Stimulated activated CD8-positive, alpha-beta memory T cell treated with anti-CD3 and anti-CD28 coated beads, Interleukin-15, amount 100 ng/mL, for 1 hour (primary cell): ENCODE measurements around the gene RPL35.

Source experiments
- DNase-seq: peaks from one replicate; pipeline ENCODE4 v3.0.0-alpha.2; 2020; ENCODE audit warnings: low read depth

The RPL35 gene

DNA sequence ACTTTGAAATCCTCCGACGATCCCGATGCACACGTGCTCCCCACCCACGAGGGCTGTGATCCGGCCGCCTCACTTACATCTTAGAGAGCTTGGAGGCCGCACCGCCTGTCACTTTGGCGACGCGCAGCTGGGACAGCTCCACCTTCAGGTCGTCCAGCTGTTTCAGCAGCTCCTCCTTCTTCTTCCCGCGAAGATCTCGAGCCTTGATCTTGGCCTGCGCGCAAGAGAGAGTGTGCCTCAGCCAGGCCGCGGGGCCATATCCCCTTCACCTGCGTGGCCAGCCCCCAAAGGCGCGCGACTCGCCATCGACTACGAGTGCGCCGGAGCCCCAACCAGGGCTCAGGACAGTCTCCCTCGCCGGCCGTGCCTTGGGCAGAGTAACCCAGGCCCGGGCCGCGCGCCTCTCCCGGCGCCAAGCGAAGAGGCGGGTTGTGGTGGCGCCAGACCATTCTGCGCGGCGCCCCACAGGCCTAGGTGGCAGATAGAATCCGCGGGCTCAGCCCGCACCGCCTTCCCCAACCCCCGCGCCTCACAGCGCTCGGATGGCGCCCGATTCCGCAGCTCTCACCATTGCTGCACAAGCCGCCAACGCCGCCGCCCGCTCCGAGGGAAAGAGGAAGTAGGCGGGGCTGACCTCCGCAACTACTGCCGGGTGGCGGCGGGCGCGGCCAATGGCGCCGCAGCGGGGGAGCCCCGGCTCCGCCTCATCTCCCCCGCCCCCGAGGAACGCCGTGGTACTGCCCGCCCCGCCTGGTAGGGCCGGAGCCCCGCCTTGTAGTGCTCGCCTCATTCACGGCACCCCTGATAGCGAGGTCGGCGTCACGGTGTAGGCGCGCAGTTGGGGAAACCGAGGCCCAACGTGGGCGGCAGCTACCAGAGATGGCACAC lies at the start of gene RPL35, which contains the start of gene ARPC5L:
TSS of gene RPL35 (minus strand) at position 616 of the 888 bp plus-strand sequence. CDS start at position 571, 45 bp downstream.
TSS of gene ARPC5L (plus strand) at position 789 of the 888 bp plus-strand sequence. CDS start 7,161 bp downstream, outside the sequence.
- peak; percentile 89 for DNase-seq

DNA sequence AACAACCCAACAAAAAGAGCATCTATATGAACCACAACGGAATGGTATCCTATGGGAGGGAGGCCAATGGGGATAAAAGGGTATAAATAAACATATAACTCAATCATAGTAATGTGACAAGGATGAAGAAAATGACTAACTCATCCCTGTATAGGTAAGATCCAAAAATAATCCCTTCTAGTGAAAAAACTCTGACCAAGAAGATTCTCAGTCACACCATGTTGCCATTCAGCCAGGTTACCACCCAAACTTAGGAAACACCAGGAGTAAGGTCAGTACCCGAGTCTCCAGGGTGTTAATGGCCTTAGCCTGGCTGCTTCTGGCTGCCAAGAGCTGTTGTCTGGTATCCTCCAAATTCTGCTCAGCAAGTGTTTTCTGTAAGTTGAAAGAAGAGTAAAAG lies 46.3 kb upstream of the RPL35 start:
- no peak for DNase-seq

DNA sequence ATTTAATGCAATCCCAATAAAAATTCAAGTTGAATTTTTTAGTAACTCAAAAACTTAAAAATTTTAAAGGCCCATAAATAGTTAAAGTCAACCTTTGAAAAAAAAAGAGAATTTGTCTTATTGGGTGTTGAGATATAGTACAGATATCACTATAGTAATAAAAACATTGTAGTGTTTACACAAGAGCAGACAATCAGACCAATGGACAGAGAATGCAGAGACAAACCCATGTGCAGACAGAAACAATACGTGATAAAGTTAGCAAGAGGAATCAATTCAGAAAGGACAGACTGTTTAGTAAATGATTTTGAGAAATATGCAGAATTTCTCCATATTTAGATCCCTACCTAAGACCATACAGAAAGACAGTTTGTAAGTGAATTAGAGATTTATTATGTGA lies 45.2 kb upstream of the RPL35 start:
- no peak for DNase-seq

DNA sequence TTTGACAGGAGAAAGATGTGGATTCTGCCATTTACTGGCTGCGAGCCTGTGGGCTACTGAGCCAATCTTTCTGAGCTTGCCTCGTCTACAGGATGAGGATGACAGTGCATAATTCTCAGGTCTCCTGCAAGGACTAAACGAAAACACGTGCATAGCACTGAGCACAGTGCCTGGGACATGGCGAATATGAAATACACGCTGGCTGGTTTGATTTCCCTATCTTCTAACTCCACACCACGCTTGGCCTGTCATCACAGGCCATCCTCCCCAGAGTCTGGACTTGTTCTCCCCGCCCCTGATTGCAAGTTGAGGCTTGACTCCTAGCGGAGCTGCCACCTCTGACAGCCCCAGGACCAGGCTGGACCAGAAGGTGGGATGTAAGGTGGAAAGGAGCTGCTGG lies 38.1 kb upstream of the RPL35 start:
- no peak for DNase-seq

DNA sequence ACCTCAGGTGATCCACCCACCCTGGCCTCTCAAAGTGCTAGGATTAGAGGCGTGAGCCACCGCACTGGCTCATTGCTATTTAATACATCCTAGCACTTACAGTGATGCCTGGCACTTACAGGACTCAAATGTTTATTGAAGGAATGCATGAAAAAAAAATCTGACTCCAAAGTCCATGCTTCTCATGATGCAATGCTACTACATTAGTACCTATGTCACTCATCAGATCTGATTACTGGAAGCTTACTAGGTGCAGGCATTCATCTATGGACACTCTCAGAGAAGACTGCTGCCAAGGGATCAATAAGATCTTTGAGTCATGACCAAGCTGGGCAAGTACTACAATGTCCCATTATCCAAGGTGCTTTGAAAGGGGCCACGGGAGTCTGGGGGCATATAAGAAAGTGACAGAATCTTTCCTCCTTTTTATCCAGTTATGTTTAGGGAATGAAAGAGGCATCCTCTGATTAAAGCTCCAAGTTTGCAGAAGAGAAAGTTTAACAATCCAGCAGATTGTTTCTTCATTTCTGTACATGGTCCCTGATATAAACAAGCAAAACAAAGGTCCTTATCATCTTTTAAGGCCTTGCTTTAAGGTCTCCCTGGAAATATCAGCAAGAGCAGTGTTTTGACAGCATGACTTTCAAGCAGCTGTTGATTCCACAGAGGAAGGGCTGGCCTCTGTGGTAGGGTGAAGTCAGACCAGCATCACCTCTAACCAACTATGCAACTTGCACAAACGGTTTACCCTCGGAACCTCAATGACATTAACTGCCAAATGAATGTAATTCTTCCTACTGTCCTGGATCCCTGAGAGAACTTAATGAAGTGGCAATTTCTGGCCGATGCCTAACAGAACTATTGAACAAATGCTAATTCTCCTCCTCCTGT lies 36.1 kb upstream of the RPL35 start:
- no peak for DNase-seq

DNA sequence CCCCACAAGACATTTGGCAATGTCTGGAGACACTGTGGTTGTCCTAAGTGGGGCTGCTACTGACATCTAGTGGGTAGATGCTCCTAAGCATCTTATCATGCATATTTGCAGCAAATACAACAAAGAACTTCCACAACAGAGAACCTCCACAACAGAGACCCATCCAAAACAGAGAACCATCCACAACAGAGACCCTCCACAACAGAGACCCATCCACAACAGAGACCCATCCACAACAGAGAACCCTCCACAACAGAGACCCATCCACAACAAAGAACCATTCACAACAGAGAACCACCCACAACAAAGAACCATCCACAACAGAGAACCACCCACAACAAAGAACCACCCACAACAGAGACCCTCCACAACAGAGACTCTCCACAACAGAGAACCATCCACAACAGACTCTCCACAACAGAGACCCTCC lies 33.0 kb upstream of the RPL35 start:
- no peak for DNase-seq

DNA sequence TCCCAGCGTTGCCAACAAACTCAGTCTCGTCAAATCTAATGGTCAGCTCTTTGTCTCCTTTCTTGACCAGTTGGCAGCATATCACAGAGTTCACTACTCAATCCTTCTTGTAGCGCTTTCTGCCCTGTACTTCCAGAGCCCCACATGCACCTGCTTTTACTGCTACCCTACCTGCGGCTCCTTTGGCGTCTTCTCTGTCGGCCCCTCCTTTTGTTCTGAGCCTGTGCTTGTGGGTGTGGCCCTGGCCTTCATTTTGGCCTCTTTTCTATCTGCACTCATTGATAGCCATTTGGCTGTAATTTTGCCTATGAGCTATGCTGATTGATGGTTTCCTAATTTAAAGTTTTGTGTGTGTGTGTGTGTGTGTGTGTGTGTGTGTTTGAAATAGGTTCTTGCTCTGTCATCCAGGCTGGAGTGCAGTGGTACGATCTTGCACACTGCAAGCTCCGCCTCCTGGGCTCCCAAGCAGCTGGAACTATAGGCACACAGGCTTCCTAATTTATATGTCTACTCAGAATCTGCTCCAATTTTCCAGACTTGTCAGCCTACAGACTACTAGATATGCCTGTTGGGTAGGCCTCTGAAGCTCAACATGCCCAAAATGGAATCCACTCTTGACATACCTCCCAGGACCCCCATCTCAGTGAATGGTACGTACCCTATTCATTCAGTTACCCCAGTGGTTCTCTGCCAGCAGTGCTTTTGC lies 32.4 kb upstream of the RPL35 start:
- no peak for DNase-seq

DNA sequence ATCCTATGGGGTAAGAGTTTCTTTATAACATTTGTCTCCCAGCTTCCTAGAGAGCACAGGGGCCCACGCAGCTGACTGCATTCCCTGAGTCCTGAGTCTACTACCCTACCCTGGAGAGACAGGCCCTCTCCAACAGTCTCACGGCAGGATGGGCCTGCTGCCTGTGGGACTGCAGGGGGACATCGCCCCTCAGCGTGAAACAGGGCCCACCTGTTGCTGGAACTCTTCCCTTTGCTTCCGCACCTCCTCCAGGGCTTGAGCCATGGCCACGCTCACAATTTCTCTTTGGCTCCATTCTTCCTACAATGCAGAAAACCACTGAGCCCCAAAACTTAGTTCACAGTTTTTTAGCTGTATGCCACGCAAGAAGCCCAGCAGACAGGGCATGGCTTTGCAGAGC lies 28.4 kb upstream of the RPL35 start:
- DNase-seq = no peak

DNA sequence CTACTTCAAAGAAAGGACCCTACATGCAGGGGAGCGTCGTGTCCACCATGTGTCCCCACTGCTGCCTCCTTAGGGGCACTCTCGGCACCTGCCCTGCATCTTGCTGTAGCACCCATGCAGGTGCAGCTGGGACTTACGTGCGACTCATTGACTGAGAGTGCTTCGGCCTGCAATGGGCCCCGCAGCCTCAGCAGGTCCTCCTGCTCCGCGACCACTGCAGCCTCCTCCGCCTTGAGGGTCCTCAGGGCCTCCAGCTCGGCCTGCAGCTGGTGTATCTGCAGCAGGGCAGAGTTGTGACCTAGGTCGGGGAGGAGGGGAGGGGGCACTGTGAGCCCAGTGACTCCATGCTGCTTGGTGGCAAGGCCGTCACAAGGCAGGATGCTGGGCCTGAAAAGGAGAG lies 27.2 kb upstream of the RPL35 start:
- DNase-seq = no peak

DNA sequence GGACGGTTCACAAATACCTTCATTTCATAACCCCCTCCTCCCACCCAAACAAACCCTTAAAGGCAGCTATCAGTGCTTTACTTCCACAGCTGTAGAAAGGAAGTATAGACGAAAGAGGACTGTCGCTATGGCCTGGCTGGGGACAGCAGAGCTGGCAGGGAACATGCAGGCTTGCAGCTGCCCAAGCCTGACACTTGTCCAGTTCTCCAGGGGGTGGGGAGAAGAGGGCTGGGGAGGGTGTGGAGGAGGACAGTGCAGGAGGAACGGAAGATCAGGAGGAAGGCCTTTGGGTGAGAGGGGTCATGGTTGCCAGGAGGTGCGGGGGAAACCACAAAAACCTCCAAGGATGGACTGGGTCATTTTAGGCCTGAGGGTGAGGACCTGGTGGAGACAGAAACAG lies 26.1 kb upstream of the RPL35 start:
- no peak for DNase-seq

DNA sequence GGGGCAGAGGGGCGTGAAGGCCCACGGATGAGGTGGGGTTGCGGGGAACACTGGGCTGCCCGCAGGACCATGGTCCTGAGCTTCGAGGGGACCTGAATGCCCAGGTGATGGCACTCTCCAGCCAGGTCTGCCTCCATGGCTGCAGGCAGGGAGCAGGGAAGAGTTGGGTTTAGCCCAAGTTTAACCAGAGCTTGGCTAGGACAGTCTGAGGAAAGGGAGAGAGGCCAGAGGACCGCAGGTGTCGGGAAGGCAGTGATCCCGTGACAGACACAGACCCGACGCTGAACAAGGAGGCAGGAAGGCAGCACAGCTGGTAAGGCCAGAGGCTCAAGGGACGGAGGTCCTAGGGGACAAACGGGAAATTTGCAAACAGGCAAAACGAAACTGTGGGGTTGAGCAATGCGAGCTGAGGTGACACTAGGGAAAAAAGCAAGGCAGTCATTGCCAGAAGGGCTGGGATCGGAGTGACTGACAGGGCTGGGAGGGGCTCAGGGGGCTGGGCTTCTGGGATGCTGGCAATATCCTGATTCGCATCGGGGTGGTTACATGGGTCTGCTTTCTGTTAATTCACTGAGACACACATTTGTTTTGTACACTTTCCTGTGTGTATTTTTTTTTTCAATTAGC lies 25.2 kb upstream of the RPL35 start:
- no peak for DNase-seq

DNA sequence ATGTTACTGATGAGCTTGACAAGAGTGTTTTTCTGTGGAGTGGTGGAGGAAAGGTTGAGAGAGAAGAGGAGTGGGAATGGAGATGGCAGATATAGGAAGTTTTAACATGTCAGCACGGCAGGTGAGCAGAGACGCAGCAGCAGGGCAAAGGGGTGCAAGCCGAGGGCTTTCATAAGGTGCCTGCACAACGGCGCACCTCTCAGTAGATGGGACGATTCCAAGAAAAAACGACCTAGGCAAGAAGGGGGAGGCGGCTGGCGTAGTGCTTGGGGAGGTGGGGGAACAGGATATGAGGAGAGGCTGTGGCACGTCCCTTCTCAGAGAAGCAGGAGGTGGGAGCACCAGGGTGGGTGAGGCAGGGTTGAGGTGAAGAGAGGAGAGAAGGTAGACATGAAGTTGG lies 24.7 kb upstream of the RPL35 start:
- no peak for DNase-seq

DNA sequence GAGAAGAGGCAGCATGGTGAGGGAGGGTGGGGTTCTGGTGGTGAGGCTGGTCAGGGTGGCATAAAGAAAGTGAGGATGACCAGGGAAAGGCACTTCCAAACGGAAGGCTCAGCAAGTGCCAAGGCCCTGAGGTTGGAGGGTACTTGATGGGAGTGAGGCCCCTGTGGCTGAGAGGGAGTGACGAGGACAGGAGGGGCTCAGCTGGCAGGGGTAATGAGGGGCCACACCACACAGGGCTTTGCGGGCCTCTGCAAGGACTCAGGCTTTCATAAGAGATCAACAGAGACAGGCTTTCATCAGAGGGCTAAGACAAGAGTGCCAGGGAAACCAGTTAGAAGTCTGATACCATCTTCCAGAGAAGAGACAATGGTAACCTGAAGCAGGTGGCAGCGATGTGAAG lies 23.8 kb upstream of the RPL35 start:
- no peak for DNase-seq

DNA sequence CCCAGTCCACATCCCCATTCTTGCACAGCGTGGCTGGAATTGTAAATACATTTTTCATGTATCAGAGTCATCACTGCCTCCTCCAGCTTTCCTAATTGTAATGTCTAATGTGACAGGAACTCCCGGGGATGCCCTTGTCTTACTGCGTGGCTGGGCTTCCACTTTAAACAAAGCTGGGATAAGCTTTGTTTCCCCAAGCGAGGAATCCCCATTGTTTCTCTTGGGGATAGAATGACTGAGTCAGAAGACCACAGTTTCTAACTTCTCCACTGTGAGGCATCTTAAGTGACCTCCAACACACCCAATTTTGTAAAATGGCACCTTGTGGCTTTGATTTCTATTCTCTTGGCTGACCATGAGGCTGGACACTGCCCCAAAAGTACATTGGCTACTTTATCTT lies 22.6 kb upstream of the RPL35 start:
- no peak for DNase-seq

DNA sequence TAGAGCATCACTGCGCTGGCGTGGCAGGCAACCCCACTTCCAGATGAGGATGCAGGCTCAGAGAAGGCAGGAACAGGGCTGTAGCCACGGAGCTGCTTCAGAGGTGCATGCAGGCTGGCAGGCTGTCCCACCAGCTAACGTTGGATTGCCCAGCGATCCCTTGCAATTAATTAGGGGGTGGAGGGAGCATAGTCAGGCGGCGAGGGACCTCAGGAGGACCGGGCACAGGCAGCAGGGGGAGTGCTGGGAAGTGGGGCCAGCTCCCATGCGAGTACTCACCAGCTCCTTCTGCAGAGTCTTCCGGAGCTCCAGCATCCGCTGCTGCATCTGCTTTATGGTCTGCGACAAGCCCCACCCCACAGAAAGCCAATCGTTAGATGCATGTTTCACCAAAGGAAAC lies 20.5 kb upstream of the RPL35 start:
- no peak for DNase-seq

DNA sequence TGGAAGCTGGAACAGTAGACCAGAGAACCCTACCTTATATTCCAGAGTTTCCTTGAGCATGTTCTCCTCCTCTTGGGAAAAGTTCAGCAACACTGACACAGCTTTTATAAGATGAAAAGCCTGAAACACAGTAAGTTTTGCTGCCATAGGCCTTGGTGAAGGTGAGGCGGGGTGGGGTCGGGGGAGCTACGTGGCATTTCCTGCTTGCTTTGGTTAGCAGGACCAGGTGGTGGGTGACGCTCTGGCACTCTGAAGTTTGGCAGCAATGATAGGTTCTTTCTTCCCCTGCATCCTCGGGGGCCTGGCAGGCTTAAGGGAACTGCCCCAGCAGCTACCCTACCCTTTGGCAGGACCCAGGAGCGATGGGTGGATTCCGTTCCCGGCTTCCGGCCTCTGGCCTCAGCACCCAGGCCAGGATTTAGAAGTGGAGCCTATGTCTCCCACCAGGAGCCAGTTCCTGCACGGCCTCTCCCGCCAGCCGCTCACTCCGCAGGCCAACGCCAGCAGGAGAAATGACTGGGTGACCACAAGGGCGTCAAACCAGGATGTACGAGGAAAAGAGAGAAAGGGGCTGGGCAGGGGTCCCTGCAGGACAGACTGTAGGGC lies 19.5 kb upstream of the RPL35 start:
- DNase-seq = no peak

DNA sequence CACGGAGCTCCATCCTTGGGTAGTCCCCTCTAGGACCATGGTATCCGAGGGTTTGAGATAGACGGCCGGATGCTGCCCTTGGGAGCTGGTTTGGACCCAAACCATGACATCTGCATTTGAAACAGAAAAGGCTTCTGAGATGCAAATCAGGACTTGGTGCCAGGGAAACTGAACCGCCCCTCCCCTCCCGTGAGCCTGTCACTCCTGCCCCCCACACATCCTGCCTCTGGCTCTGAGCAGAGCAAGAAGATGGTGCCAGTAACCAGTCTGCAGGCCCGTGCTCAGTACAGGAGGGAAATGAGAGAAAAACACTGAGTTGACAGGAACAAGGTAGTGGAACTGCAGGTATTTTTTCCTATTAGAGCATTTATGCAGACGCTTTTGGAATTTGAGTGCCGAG lies 18.7 kb upstream of the RPL35 start:
- DNase-seq = no peak

DNA sequence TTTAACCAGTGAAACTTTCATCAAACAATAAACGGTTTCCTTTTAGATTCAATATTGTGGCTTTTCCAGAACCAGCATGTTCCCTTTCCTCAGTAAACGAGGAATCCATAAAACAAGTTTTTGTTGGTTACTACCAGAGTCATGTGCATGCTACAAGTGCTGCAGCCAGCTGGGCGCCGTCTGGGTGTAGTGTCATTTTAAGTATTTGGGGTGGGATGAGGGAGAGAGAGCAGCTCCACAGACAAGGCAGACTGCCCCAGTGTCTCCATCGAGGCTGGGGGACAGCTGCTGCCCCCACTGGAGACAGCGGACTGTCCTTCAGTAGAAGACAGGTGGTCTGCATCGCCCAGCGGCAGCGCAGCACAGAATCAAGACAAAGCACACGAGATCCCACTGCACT lies 17.5 kb upstream of the RPL35 start:
- DNase-seq = no peak

DNA sequence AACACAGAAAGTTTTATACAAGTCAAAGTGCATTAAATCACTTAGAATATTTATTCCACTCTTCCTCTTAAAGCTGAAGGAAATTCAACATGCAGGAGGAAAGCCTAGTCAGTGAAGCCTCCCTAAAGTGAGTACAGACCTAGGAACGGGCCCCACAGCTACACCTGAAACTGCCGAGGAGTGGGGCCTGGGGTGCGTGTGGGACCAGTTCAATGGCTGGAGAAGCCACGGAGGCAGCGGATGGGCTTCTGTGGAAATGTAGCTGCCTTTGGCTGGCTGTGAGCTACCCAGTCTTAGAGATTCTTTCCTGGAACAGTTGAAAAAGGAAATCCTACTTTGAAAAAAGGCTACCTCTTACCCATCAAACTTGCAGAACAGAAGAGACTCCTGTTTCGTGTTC lies 16.8 kb upstream of the RPL35 start:
- DNase-seq = no peak

DNA sequence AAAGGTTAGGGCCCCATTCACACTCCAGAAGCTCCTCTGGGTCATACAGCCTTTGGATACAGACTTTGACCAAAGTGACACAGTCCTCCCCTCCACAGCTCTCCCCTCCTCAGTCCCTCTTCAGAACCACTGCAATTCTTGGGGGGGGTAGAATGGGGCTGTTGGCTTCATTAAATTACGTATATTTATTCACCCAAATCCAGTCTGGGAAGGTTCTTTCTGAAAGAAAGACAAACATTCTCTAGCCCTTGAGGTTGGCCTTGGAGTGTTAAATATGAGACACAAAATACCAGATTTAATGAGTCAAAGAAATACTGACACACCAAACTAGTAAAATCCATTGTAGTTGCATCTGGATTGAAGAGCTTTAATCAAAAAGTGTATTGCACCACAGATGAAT lies 16.3 kb upstream of the RPL35 start:
- no peak for DNase-seq

DNA sequence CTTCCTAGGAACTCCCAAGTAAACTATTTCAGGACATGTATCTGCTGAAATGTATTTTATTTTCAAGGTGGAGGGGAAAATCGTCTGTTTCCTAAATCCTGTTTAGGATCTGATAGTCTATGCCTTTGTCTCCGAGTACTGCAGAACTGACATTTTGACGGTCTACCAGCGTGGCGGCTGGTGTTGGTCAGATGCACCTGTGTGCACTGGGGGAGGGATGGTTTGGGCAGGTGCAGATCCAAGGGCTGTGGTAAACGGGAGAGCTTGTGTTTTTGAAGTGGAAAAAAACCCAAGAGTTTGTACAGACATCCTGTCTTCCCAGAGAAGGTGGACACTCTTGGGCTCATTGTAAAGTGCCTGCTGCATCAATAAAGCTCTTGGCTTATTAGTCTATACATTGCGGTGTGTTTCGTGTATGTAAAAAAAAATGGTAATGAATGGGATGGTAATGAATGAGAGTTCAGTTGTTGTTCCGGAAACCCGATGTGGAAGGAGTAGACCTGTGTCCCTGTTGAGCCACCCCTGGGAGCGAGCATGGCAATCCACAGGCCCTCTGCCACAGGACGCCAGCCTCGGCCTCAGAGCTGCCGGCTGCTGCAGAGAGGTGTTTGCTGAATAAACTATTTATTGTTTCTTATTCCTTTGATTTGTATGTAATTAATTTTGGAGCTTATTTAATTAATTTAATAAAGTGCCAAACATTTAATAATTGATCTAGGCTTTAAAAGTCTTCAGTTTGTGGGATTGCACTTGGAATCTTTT lies 15.4 kb upstream of the RPL35 start:
- DNase-seq = no peak
